Activated CD4-positive, alpha-beta T cell treated with anti-CD3 and anti-CD28 coated beads for 24 hours (primary cell): Measurements from ENCODE around the gene PSMD12.

ENCODE experiments used
- DNase-seq, 2 donors: peaks; one replicate each; pipeline ENCODE4 v3.0.0-alpha.2; 2020; ENCODE audit warnings: low read depth in 2 of 2

Gene PSMD12

DNA sequence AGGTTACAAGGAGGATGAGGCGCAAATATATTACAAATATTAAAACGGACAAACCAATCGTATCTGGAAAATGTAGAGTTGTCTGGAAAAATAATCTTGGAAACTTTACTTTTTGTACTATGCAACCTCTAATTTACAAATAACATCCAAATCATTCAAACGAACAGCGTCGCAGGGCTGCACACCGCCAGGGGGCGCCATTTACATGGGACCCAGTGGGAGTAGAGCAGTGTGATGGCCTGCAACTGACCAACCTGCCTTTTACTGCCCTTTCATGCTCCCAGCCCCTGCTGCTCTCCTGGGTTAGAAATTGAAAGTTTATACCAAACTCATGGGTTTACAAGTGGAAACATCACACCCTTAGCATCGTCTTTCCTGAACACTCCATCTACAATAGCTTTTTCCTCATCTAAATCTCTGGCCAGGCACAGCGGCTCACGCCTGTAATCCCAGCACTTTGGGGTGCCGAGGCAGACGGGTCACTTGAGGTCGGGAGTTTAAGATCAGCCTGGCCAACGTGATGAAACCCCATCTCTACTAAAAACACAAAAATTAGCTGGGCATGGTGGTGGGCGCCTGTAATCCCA, 20.7 kb upstream of the PSMD12 start:
- peak; percentile 68 for DNase-seq

DNA sequence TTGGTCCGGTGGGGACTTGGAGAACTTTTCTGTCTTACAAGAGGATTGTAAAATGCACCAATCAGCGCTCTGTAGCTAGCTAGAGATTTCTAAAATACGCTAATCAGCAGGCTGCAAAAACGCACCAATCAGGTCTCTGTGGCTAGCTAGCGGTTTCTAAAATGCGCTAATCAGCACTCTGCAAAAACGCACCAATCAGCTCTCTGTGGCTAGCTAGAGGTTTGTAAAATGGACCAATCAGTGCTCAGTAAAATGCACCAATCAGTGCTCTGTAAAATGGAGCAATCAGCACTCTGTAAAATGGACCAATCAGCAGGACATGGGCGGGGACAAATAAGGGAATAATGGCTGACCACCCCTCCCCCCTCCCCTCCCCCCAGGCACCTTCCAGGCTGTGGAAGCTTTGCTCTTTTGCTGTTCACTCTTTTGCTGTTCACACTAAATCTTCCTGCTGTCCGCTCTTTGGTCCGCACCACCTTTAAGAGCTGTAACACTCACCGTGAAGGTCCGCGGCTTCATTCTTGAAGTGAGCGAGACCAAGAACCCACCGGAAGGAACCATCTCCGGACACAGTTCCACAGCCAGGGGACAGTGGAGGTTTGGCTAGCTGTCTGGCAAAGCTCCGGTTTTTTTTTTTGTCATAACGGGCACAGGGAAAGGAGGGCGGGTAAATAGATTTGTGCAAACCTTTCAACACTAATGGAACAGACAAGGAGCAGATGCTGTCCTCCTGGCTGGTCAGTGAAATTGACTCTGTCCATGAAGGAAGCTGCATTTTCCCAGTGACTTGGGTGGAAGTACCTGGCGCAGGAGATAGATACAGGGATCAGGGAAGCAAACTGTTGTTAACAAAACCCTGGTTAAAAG, 19.0 kb upstream of the PSMD12 start:
- DNase-seq: no peak

DNA sequence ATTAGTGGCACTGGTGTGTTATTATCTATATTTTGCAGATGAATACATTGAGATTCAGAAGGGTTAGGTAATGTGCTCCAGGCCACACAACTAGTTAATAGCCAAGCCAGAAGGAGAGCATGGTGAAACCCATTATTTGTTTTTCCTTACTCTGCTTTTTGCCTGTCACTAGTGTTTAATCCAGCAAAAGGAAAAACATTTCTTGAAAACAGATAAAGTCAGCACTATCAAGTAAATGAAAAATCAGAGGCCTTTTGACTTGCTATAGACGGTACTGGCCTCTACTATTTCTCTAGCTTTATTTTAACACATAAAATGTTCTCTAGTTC, 15.5 kb upstream of the PSMD12 start:
- DNase-seq: no peak

DNA sequence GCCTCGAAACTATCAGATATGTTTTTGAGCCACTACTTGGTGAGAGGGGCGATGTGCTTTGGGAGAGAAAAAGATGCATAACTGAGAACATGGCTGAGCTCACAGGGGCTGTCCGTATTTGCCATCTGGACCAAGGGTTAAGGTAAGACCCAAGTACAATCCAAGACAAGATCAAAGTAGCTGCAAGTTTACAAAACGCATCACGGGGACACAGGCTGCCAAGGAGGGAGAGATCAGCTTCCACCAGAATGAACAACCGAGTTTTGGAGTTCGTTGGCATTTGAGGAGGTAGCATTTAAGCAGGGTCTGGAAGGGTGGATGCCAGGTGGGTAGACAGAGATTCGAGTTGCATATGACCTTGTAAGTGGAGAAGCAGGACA, 12.9 kb upstream of the PSMD12 start:
- no peak for DNase-seq

DNA sequence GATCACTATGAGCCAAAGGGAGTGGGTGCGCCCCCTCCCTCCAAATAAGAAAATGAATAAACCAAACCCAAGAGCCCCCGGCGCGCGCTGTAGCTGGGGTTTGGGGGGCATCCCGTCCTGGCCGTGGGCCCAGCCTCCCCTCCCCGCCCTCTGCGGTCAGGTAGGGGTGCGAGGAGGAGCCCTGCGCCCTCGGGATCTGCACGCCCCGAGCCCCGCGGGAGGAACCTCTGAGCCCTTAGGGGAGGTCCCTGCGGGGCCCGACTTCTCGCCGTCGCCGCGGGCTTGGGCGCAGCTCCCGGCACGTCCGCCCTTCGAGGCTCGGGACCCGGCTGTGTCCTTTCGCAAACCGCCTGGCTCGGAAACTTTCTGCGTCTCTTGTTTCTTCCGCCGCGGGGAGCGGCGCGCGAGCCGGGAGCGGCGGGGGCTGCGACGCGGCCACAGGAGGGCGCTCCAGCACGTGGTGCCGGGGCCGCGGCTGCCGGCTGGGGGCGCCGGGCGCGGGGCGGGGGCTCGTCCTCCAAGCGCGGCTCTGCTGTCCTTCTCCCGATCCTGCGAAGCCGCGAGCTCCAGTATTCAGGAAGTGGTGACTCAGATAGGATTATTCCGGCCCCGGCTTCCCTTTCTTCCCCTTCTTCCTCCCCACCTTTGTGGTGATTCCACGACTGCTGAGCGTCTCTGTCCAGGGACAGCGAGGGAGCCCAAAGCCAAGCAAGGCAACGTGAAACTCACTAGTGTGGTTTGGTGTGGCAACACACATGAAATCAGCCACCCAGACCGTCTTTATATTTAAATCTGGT, 12.3 kb upstream of the PSMD12 start:
- peak; percentile 67 to 74 for DNase-seq

DNA sequence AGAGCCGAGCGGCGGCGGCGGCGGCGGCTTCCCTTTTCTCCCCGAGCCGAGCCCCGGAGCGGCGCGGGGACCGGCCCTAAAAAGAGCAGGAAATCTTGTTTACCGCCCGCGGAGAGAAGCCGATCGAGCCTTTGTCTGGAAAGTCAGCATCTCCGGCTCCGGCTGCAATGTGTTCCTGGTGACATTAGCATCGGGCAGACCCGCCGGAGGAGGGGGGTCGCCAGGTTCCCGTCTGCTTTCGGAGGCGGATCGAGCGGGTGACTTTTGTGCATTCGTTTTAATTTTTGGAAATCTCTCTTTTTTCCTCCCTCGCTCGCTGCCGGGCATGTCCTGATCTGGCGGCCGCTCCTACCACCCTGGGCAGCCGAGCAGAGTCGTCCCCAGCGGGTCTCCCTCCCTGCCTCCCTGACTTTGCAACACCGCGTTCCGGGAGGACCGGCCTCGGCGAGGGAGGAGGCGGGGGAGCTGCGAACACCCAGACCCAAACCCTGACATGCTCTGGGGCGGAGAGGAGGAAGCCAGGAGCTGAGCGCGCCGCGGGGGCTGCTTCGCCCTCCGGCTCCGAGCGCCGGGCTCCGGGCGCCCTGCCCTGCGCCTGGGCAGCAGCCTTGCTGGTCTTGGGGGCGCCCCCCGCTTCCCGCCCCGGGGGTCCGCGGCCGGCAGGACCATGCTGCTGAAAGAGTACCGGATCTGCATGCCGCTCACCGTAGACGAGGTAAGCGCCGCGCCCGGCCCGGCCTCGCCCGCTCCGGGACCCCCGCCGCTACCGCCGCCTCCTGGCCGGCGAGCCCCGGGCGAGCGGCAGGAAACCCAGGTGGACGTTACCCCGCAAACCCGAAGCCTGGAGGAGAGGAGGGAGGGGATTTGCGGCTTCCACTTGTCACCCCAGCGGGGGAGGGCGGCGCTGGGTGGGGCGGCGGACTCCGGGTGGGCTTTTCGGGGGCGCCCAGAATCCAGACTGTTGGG, 11.4 kb upstream of the PSMD12 start:
- peak; percentile 30 to 32 for DNase-seq

DNA sequence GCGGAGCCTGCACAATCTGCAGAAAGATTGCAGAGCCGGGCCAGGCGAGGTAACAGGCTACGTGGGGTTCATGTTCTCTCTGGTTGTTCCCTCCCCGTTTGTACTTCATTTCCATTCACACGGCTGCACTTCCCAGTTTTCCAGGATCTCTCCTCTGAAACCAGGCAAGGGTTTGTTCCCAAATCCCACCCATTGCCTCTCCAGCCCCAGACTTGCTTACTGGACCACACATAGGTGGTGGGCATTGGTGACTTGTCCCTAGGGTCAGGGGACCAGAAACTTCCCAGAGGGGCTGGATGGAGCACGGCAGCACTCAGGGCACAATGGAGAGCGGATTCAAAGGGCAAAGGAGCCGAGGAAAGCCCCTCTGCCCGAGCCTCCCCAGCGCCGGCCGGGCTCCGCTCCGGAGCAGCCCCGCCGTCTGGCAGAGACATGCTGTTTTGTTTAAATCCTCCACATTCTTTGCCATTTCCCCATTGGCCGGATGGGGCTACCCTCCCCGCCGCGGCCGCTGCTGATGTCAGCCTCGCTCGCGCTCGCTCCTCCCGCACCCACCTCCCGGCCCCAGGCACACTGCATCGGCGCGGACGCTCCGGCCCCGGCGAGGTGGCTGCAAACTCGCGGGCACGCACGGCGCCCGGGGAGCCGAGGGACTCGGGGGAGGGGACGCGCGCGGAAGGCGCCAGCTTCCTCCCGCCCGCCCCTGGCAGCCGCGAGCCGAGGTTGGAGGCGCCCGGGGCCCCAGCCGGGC, 10.5 kb upstream of the PSMD12 start, which contains the start of gene PITPNC1:
PITPNC1 (plus strand) TSS at position 545 of the 751 bp plus-strand sequence.
- DNase-seq: peak; percentile 76 to 81

DNA sequence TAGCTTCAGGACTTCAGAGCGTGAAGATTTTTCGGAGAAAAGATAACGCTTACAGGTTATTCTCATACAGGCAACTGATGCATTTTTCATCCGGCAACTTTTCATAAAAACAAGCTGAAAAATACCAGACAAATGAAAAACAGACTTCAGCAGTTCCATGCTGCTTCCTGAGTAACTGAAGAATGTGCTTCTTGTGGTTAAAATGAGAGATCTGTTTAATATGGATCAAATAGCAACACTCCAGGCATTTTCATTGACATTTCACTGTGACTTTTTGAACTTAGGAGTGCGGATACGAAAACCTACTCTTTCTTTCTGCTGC, 10.0 kb upstream of the PSMD12 start:
- DNase-seq: no peak

DNA sequence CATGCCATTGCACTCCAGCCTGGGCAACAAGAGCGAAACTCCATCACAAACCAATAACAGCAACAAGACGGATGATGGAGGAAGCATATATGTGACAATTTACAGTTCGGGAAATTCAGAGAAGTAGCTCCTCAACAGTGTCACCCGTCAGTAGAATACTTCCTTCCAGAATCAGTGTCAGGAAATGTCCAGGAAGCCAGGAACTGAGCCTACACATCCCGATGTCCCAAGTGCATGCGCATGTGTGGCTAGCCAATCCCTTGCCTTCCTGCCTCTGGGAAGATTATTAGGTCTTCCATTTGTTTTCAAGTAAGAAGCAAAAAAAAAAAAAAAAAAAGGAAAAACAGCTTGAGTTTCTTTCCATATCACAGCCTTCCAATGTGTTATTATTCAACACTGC, 9.3 kb upstream of the PSMD12 start:
- DNase-seq: no peak

DNA sequence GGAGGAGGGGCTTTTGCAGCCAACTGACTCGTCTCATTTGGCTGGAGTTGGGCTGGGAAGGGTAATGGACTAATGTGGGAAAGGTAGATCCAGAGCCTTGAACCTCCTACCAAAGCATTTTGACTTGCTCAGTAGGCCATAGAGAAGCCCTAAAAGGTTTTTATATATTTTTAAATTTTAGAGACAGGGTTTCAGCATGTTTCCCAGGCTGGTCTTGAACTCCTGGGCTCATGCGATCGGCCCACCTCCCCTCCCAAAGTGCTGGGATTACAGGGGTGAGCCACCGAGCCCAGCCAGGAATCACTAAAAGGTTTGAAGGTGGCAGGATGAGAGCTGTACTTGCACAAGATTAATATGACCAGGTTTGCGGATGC, 8.7 kb upstream of the PSMD12 start:
- no peak for DNase-seq

DNA sequence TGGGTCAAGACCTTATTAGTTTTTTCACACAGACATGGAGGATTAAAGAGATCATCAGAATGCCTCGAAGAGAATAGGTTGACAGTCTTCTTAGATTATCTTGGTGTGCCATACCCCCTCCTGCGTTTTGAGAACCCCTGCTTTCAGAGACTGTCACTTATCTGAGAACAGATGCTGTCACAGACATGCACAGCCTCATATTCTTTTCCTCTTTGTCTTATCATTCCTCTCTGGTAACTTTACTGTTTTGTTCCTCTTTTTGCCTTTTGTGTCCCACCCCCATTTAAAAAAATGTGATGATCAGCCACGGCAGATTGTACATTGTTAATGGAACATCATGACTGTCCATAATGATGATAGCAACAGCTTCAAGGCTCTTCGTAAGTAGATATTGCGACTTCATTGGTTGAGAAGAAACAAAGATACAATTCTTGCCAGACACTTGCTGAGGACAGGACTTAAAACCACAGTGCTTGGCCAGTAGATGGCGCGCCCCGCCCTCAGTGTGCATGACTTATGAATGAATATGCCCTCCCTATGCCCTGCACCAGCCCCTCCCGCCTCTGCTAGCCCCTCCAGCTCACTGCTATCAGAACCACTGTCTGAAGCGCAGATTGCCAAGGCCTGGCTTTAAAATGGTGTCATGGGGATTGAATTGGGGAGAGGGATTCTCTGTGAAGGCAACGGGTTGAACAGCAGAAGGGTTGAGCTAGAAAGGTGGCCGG, 8.1 kb upstream of the PSMD12 start:
- peak; percentile 79 to 82 for DNase-seq

DNA sequence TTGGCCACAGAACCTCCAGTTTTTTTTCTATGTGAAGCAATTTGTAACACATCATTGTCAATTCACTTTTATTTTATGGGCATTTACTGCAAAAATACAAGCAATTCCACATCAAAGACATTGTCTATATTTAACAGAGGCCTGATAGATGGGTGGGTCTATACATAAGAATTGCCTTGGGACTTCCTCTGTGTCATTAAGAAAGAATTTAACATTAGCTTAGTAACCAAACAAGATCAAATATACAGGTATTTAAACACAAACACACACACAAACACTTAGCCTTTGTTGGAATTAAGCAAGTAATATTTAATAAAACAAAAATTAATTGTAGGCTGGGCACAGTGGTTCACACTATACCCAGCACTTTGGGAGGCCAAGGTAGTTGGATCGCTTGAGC, 6.4 kb upstream of the PSMD12 start:
- DNase-seq: no peak

DNA sequence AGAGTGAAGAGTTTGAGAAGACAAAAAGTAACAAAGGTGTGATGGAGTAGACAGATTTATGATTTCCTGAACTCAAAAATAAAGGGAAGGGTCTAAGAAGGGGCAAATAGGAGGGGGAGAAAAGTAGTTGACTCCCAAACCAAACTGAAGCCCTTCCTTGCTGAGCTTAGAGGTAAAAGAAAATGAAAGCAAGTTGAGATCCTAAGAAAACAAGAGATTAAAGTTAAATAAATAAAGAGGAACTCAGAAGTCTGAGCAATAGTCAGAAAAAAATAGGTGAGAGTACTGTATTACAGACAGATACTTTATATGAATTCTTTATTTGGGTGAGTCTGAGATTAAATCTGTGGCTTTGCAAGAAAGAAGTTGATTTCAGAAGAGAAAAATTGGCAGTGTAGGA, 3.3 kb upstream of the PSMD12 start:
- no peak for DNase-seq

DNA sequence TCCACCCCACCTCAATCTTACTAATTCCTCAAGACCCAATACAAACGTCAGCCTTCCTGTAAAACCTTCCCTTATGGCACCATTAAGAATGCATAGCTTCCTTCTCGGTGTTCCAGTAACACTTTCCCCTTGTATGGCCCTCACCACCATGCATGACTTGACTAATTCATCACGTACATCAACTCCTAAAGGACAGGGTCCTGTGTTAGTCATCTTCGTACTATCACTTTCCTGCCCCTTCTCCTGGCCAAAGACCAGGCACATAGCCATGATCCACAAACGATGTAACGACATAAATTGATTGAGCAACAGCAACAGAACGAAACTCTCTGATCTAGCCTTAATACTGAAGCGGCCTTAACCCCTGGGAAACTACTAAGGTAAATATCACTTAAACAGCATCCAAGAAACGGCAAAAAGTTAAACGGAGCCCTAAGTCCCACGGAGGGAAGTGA, 612 bp downstream of the PSMD12 start:
- peak in 1 of 2 donors; percentile 13 for DNase-seq

DNA sequence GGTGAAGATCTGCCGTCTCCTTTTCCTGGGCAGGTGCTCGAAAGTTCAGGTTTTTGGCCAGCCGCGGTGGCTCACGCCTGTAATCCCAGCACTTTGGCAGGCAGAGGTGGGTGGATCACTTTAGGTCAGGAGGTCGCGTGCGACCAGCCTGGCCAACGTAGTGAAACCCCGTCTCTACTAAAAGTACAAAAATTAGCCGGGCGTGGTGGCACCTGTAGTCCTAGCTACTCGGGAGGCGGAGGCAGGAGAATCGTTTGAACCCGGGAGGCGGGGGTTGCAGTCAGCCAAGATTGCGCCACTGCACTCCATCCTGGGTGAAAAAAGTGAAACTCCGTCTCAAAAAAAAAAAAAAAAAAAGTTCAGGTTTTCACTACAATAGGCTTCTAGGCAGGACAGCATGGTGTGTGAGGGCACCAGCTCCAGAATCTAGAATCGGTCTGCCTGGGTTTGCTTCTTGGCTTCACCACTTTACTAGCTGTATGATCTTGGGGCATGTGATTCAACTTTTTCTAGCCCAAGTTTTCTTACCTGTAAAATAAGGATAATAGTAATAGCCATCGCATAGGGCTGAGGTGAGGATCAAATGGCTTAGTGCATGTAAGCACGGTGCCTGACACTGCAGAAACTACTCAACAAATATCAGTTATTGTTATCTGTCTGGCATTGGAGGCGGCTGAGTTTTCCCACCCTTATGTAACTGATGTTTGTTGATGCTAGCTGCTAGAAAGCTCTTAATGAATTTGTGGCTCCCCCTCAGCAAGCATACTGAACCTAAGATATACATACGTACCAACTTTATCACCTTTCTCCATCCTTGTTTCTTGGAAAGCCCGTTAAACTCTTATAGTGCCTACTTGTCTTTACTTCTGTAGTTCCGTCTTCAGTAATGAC, 1.3 kb downstream of the PSMD12 start:
- no peak for DNase-seq

DNA sequence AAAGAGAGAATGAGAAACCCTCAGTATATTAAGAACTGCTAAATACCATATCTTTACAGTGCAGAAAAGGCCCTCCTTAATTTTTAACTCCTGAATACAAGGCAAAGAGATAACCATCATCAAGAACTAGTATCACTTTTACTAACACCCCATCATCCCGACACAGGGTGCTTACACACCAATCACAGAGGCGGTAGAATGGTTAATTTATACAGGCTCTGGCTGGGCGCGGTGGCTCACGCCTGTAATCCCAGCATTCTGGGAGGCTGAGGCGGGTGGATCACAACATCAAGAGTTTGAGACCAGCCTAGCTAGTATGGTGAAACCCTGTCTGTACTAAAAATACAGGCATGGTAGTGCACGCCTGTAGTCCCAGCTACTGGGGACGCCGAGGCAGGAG, 4.2 kb downstream of the PSMD12 start:
- no peak for DNase-seq

DNA sequence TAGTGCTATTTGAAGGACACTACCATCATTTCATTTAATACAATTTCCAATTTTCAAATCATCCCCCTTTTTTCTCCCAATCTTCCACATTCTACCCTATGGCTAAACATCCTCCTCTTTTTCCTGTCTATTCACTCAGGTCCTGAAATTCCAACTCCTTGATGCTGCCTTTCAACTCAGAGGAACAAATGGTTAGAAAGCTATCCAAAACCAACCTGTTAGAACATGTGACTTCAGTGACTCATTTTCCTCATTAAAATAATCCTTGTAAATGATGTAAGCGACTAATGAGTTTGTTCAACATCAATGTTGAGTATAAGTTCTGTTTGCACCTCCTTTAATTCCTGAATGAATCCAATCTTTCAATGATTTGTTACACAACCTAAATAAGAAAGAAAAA, 5.5 kb downstream of the PSMD12 start:
- no peak for DNase-seq

DNA sequence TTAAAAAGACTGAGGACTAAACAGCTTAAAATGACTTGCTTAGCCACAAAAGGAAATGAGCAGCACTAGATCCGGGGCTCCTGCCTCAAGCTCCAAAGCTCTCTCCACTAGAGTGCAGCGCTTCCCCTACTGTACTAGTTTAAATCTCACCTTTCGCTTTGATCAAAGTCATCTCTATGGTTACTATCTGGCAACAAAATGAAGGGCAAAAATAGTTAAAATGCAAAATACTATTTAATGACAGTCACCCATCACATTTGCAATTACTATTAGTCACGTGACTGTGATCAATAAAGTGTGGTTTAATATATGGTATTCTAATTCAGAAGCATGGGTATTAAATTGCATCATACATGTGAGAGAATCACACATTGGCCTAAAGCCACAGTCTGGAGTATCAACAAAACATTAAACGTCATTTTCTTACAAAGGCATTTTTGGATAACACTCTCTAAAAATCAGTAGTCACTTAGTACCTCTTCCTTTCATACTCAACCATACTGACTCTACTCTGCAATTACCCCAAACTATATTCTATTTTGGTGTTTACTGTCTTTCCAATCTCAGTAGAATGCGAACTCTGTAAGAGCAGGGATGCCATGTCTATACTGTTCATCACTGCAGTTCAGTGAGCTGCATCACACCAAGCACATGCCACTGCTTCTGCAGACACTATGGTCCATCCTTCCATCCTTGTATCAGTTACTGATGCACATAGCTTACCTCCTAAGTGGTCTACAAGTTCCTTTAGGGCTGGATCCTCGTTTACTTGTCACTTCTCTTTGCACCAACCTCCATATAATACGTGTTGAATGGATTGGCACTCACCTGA, 6.2 kb downstream of the PSMD12 start:
- peak in 1 of 2 donors; percentile 17 for DNase-seq
